AG04450 (cell line): ENCODE results near the gene TTLL13. TPM values are rescaled to one million over a fixed set of nuclear protein-coding genes. Genes with fewer than 3 reads are reported as not detected.

Experiments used
- CTCF ChIA-PET: fragments of 300-600, 350-600 bp; formaldehyde crosslinking; extraction: SDS; loops from one replicate; lab custom pipeline; 2022; ENCODE audit warnings: antibody characterized with exemption, inconsistent platforms; lab: Charles Lee
- POLR2A ChIA-PET: fragments of 350-600 bp; formaldehyde crosslinking; extraction: SDS; loops from one replicate; lab custom pipeline; 2021; ENCODE audit warnings: antibody characterized with exemption, inconsistent platforms; lab: Yijun Ruan, JAX
- DNase-seq: peaks from one replicate; pipeline ENCODE4 v3.0.0-alpha.2; 2011; ENCODE audit warnings: low read depth, low spot score
- H3K27ac ChIP-seq: one replicate; pipeline ENCODE4 v1.5.1; 2012; ENCODE audit warnings: low read depth, low read length, control low read depth
- H3K27me3 ChIP-seq: one replicate; pipeline ENCODE4 v1.6.0; 2012; ENCODE audit warnings: low read length; ENCODE audit not compliant: control insufficient read depth, insufficient read depth
- H3K4me3 ChIP-seq: 2 replicates; pipeline ENCODE4 v1.5.1; 2011; ENCODE audit warnings: mild to moderate bottlenecking, low read depth, low read length, control low read depth
- H3K9me3 ChIP-seq: 2 replicates; pipeline ENCODE4 v1.5.1; 2012; ENCODE audit warnings: low read length; ENCODE audit not compliant: control insufficient read depth, insufficient read depth
- CTCF ChIP-seq: IDR thresholded peaks from 2 replicates; pipeline ENCODE4 v1.5.1; 2011; ENCODE audit warnings: low read depth, low read length, control low read depth, inconsistent platforms
- polyA plus RNA-seq: library from polyadenylated mRNA; depleted of rRNA; stranded (reverse); fragments of >200 nt; gene quantifications from 2 replicates; pipeline ENCODE4 v1.2.3, GENCODE V29; 2011

The TTLL13 gene
- polyA plus RNA-seq, 1 experiment: 0.04 TPM

GRCh38 chr15:90239371-90239770 lies 10.0 kb upstream of the TTLL13 start:
- POLR2A ChIA-PET: no interaction called here
- H3K27ac ChIP-seq: no peak overlapping the region
- CTCF ChIA-PET: no interaction called here
- no peaks in the 10 kb centered on the region; the same call in 1 of the 2 replicates for H3K9me3 ChIP-seq
- H3K4me3 ChIP-seq: no peak overlapping the region
- DNase-seq: no peak
- no peak for TF ChIP-seq CTCF
- H3K27me3 ChIP-seq: no peaks in the 10 kb centered on the region

- POLR2A ChIA-PET: interaction anchor here (0.9 kb wide), 1 partner anchor 8 kb away, joined by 3 read pairs; no protein-coding TSS in a partner anchor
- DNase-seq: no peak
- no peaks in the 10 kb centered on the region for H3K27me3 ChIP-seq
- CTCF ChIA-PET: no interaction called here
- no peak overlapping the region for H3K4me3 ChIP-seq
- no peak for TF ChIP-seq CTCF
- no peaks in the 10 kb centered on the region; the same call in 1 of the 2 replicates for H3K9me3 ChIP-seq
- H3K27ac ChIP-seq: no peak overlapping the region
Observed at GRCh38 chr15:90240856-90241255, 8.5 kb upstream of the TTLL13 start.

GRCh38 chr15:90241343-90242192 lies 7.8 kb upstream of the TTLL13 start:
- TF ChIP-seq CTCF: no peak
- POLR2A ChIA-PET: no interaction called here

GRCh38 chr15:90243943-90244639 lies 5.3 kb upstream of the TTLL13 start:
- H3K27ac ChIP-seq: no peak overlapping the region
- no peak overlapping the region for H3K4me3 ChIP-seq
- TF ChIP-seq CTCF: no peak
- ChIA-PET POLR2A (no interaction called here), CTCF (no interaction called here)
- DNase-seq: no peak
- H3K27me3 ChIP-seq: no peaks in the 10 kb centered on the region
- H3K9me3 ChIP-seq: no peaks in the 10 kb centered on the region; the same call in 1 of the 2 replicates

More at GRCh38 chr15:90241343-90242192, 7.8 kb upstream of the TTLL13 start:
- H3K9me3 ChIP-seq: no peaks in the 10 kb centered on the region; the same call in 1 of the 2 replicates
- H3K27ac ChIP-seq: no peak overlapping the region
- H3K4me3 ChIP-seq: no peak overlapping the region
- H3K27me3 ChIP-seq: no peaks in the 10 kb centered on the region
- CTCF ChIA-PET: no interaction called here
- no peak for DNase-seq

GRCh38 chr15:90248789-90249202 lies 560 bp upstream of the TTLL13 start:
- no peaks in the 10 kb centered on the region for H3K27me3 ChIP-seq
- no peak overlapping the region for H3K4me3 ChIP-seq
- no peaks in the 10 kb centered on the region for H3K9me3 ChIP-seq
- no peak overlapping the region for H3K27ac ChIP-seq
- ChIA-PET CTCF (interaction anchor here (0.6 to 1.6 kb wide), 5 partner anchors 71 to 263 kb away, joined by 3 to 4 read pairs (median 3); no protein-coding TSS in a partner anchor), POLR2A (interaction anchor here (0.6 to 1.1 kb wide), 6 partner anchors 8 to 147 kb away, joined by 3 to 9 read pairs (median 4); partner anchors contain the start of gene IDH2)
- no peak for DNase-seq
- TF ChIP-seq CTCF: no peak
